Panc1 (cell line): ENCODE data around the gene GPC6.

Experiments
- CTCF ChIP-seq: fragments of 450-650 bp; IDR thresholded peaks from 2 replicates; pipeline ENCODE4 v1.5.1; 2017; ENCODE audit warnings: mild to moderate bottlenecking
- REST ChIP-seq, 2 experiments: IDR thresholded peaks; 2 replicates each; pipeline ENCODE4 v1.6.1; 2011 to 2012; ENCODE audit warnings: low read depth in 2 of 2, control low read depth in 1 of 2, low read length in 1 of 2, mild to moderate bottlenecking in 1 of 2, moderate library complexity in 1 of 2; ENCODE audit not compliant: insufficient read depth in 1 of 2
- SIN3A ChIP-seq: IDR thresholded peaks from 2 replicates; pipeline ENCODE4 v1.6.1; 2012; ENCODE audit warnings: low read depth, mild to moderate bottlenecking, low read length, moderate library complexity, borderline replicate concordance; ENCODE audit not compliant: insufficient read depth

GRCh38 chr13:93942016-93942415 lies 715.4 kb downstream of the GPC6 start:
- TF ChIP-seq CTCF = no peak
- no peak for TF ChIP-seq REST (IDR thresholded peaks at IDR 0.05; ENCODE audit: insufficient read depth in 1 of 2, low read depth in 2 of 2, low read length in 1 of 2)
- no peak for TF ChIP-seq SIN3A
